HUES64 (cell line): ENCODE measurements around the gene SENP7. TPM values are rescaled to one million over a fixed set of nuclear protein-coding genes. Genes with fewer than 3 reads are reported as not detected.
"Not testable (repeated sequence)": the region's sequence is repeated elsewhere in the genome, so short reads cannot be mapped to it uniquely, and the experiment has no call there.

Experiments
- H3K27ac ChIP-seq: 2 replicates; pipeline ENCODE4 v1.7.0; 2013; ENCODE audit warnings: low read depth, low read length, inconsistent platforms
- H3K27me3 ChIP-seq: 2 replicates; pipeline ENCODE4 v1.6.1; 2013; ENCODE audit warnings: mild to moderate bottlenecking, low read length; ENCODE audit not compliant: insufficient read depth
- H3K36me3 ChIP-seq: 2 replicates; pipeline ENCODE4 v1.6.1; 2013; ENCODE audit warnings: mild to moderate bottlenecking, low read length; ENCODE audit not compliant: insufficient read depth
- H3K4me1 ChIP-seq: 2 replicates; pipeline ENCODE4 v1.6.1; 2013; ENCODE audit warnings: mild to moderate bottlenecking, low read length, moderate library complexity; ENCODE audit not compliant: insufficient read depth
- H3K4me3 ChIP-seq: 2 replicates; pipeline ENCODE4 v1.5.1; 2013; ENCODE audit warnings: mild to moderate bottlenecking, low read length, moderate library complexity
- H3K9ac ChIP-seq: 2 replicates; pipeline ENCODE4 v1.6.1; 2013; ENCODE audit warnings: mild to moderate bottlenecking, low read depth, low read length
- H3K9me3 ChIP-seq: 2 replicates; pipeline ENCODE4 v1.6.1; 2013; ENCODE audit warnings: low read depth, low read length; ENCODE audit not compliant: insufficient read depth
- WGBS: fragments of 150-250, 120-280 bp; methylation state at CpG from one replicate; pipeline ENCODE4 v1.1.7; 2013; ENCODE audit warnings: missing lambda C conversion rate; 5-methylcytosine and 5-hydroxymethylcytosine counted together
- polyA plus RNA-seq, 2 experiments: library from polyadenylated mRNA; stranded (reverse); fragments of 50-300 nt; gene quantifications; one replicate each; pipeline ENCODE4 v1.2.3, GENCODE V29; 2013

Gene SENP7
- 5.7 TPM for polyA plus RNA-seq (2013, experiment 1 of 2)
- 7.9 TPM for polyA plus RNA-seq (2013, experiment 2 of 2)

DNA sequence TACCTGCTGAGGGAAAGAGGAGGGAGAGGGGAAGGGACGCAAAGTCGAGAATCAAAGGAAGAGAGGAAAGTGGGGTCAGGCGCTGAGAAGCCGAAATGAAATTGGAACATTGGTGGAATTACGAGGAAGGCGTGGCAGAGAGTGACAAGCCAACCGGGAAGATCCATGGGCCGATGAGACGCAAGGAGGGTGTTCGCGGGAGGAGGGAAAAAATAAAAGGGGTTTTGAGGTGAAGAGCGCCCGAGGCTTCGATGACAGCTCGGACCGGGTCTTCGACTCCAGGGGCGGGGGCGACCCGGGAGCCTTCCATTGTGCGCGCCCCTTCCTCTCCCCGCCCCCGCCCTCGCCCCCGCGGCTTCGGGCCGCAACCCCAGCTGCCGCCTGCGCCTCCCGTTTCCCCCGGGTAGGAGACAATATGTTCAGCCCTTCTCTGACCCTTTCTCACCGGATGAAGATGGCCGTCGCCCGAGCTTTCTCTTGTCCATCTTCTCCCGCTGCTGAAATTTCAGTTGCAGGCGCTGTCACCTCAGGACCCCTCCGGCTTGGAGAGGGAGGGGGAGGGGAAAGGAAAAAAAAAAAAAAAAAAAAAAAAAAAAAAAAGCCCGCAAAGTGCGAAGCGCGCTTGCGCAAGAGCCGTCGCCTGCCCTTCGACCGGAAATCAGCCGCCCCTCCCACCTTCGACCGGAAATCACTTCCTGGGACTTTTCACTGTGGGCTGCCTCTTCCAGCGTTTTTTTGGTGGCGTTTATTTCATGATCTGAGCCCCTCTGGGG lies at the start of gene SENP7:
Gene SENP7 (minus strand): TSS at position 567 of the 773 bp plus-strand sequence. CDS start 82 bp downstream, at position 485.
- peaks cover 7% of the 10 kb centered on the region; the same call in 1 of the 2 replicates for H3K4me1 ChIP-seq
- WGBS: under 1% methylated on average over 54 of the region's 54 CpGs
- H3K36me3 ChIP-seq: no peaks in the 10 kb centered on the region
- no peaks in the 10 kb centered on the region; the same call in 1 of the 2 replicates for H3K9me3 ChIP-seq
- H3K9ac ChIP-seq: peak within 1 kb of the TSS; percentile 71
- no peaks in the 10 kb centered on the region for H3K27me3 ChIP-seq
- H3K27ac ChIP-seq: peak within 1 kb of the TSS; percentile 80
- peak within 1 kb of the TSS; percentile 82 for H3K4me3 ChIP-seq

DNA sequence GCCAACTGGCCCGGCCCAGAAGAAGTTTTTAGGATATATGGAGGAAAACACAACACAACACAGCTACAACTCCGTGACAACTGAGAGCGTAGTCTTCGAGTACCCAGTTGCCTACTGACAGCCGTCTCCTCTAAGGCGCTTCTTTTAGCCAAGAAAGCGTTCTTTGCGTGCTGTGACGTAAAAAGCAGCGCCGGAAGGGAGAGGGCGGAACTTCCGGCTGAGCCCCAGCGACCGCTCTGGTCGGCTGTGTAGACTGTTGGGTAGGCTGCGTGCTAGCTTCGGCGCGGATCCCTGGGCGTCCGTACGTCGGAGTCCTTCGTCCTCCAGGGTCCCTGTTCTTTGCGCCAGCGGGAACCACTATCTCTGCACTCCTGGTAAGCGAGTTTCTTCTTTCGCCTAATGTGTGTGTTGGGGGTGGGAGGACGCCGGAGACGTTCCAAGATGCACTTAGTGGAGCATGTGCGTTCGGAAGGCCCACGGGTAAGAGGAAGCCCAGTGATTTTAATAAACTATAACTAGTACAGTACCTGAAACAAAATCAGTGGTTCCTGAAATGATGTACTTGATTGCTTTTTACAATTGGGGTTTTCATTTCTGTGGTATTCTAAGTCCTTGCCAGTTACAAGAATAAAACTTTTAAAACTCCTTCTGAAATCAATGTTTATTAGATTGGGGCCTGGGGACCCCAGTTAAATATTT lies 48.8 kb upstream of the SENP7 start, which contains the start of gene TRMT10C:
Gene TRMT10C (plus strand): TSS at position 239 of the 699 bp plus-strand sequence. CDS start 2,914 bp downstream, outside the sequence.
- peaks cover 31% of the 10 kb centered on the region for H3K36me3 ChIP-seq
- peak within 1 kb of the TSS; percentile 98 for H3K4me3 ChIP-seq
- H3K9me3 ChIP-seq: no peaks in the 10 kb centered on the region
- WGBS: 1% methylated on average over 28 of the region's 35 CpGs
- 0 out of 2 replicates have a peak, but pooled peaks cover 1% of the 10 kb centered on the region for H3K4me1 ChIP-seq
- H3K27ac ChIP-seq: peak within 1 kb of the TSS; percentile 92
- peak within 1 kb of the TSS; percentile 97 for H3K9ac ChIP-seq
- H3K27me3 ChIP-seq: peaks cover 16% of the 10 kb centered on the region; the same call in 1 of the 2 replicates

DNA sequence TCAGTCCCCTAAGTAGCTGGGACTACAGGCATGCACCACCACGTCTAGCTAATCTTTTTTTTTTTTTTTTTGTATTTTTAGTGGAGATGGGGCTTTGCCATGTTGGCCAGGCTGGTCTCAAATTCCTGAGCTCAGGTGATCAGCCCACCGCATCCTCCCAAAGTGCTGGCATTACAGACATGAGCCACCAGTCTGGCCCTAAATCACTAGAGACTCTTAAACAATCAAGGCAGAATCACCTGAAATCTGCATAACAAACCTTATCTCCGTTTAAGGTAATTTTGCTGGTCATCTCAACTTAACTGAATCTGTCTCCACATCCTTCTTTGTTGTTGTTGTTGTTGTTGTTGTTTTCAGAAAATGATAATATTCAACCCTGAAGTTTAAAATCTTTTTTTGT lies 43.1 kb upstream of the SENP7 start:
- Histone ChIP-seq H3K27me3 (peaks cover 16% of the 10 kb centered on the region; the same call in 1 of the 2 replicates), H3K4me1 (peaks cover 8% of the 10 kb centered on the region), H3K4me3 (no peak overlapping the region), H3K9me3 (0 out of 2 replicates have a peak, but pooled peaks cover 5% of the 10 kb centered on the region), H3K9ac (no peak overlapping the region), H3K27ac (no peak overlapping the region), H3K36me3 (no peaks in the 10 kb centered on the region)
- WGBS: 46% methylated on average over 2 of the region's 3 CpGs

GRCh38 chr3:101553381-101553780 lies 40.4 kb upstream of the SENP7 start:
- H3K36me3 ChIP-seq, H3K27me3 ChIP-seq, H3K27ac ChIP-seq, H3K4me1 ChIP-seq, H3K4me3 ChIP-seq, H3K9ac ChIP-seq: not testable (repeated sequence)
- H3K9me3 ChIP-seq: peaks cover 12% of the 10 kb centered on the region; the same call in 1 of the 2 replicates
- 72% methylated on average over 5 of the region's 5 CpGs for WGBS

GRCh38 chr3:101551359-101552081 lies 38.5 kb upstream of the SENP7 start:
- H3K27me3 ChIP-seq, H3K27ac ChIP-seq, H3K4me3 ChIP-seq, H3K36me3 ChIP-seq, H3K4me1 ChIP-seq, H3K9ac ChIP-seq: not testable (repeated sequence)
- H3K9me3 ChIP-seq: peaks cover 12% of the 10 kb centered on the region; the same call in 1 of the 2 replicates
- 97% methylated on average over 50 of the region's 50 CpGs for WGBS

DNA sequence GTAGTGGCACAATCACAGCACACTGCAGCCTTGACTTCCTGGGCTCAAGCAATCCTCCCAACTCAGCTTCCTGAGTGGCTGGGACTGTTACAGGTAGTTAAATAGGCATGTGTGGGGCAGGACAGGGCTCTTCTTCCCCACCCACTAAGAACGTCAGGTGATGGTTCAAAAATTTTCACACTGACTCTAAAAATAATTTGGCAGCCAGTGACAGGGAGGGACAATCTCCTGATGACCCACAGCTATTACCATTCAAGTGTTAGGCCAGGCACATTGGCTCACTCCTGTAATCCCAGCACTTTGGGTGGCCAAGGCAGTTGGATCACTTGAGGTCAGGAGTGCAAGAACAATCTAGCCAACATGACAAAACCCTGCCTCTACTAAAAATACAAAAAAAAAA lies 36.5 kb upstream of the SENP7 start:
- Histone ChIP-seq H3K9me3 (peaks cover 8% of the 10 kb centered on the region; the same call in 1 of the 2 replicates), H3K9ac (no peak overlapping the region), H3K27me3 (no peaks in the 10 kb centered on the region), H3K27ac (no peak overlapping the region), H3K4me3 (no peak overlapping the region), H3K36me3 (no peaks in the 10 kb centered on the region), H3K4me1 (no peaks in the 10 kb centered on the region; the same call in 1 of the 2 replicates)
- 71% methylated on average over 1 of the region's 1 CpG for WGBS

GRCh38 chr3:101548527-101549105 lies 35.6 kb upstream of the SENP7 start:
- Histone ChIP-seq H3K9me3 (peaks cover 8% of the 10 kb centered on the region; the same call in 1 of the 2 replicates), H3K4me1 (no peaks in the 10 kb centered on the region; the same call in 1 of the 2 replicates), H3K9ac (no peak overlapping the region), H3K4me3 (no peak overlapping the region), H3K27ac (no peak overlapping the region), H3K36me3 (no peaks in the 10 kb centered on the region), H3K27me3 (no peaks in the 10 kb centered on the region)
- 100% methylated on average over 1 of the region's 2 CpGs for WGBS

GRCh38 chr3:101544161-101544850 lies 31.3 kb upstream of the SENP7 start:
- Histone ChIP-seq H3K4me3 (no peak overlapping the region), H3K9ac (no peak overlapping the region), H3K9me3 (0 out of 2 replicates have a peak, but pooled peaks cover 5% of the 10 kb centered on the region), H3K27ac (no peak overlapping the region), H3K36me3 (no peaks in the 10 kb centered on the region), H3K4me1 (no peaks in the 10 kb centered on the region; the same call in 1 of the 2 replicates), H3K27me3 (no peaks in the 10 kb centered on the region)
- 100% methylated on average over 1 of the region's 1 CpG for WGBS

- Histone ChIP-seq H3K27me3 (no peaks in the 10 kb centered on the region), H3K9ac (no peak overlapping the region), H3K27ac (no peak overlapping the region), H3K36me3 (no peaks in the 10 kb centered on the region), H3K4me3 (no peak overlapping the region), H3K4me1 (no peaks in the 10 kb centered on the region), H3K9me3 (0 out of 2 replicates have a peak, but pooled peaks cover 5% of the 10 kb centered on the region)
Measured at GRCh38 chr3:101542957-101543356, 29.9 kb upstream of the SENP7 start.

DNA sequence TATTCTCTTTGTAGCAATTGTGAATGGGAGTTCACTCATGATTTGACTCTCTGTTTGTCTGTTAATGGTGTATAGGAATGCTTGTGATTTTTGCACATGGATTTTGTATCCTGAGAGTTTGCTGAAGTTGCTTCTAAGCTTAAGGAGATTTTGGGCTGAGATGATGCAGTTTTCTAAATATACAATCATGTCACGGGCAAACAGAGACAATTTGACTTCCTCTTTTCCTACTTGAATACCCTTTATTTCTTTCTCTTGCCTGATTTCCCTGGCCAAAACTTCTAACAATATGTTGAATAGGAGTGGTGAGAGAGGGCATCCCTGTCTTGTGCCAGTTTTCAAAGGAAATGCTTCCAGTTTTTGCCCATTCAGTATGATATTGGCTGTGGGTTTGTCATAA lies 23.9 kb upstream of the SENP7 start:
- not testable (repeated sequence) for H3K27ac ChIP-seq, H3K4me3 ChIP-seq, H3K9me3 ChIP-seq, H3K4me1 ChIP-seq, H3K9ac ChIP-seq, H3K27me3 ChIP-seq, H3K36me3 ChIP-seq
- no CpG with 5 or more reads among the region's 1 CpG for WGBS
